K562 (cell line): ENCODE results near the gene HAPSTR1. TPM values are rescaled to one million over a fixed set of nuclear protein-coding genes. Genes with fewer than 3 reads are reported as not detected.

Experiments used
- CHD1 ChIP-seq: fragments of 200-600 bp; sonication (generic); IDR thresholded peaks from one replicate; pipeline ENCODE4 v1.6.1; 2012; ENCODE audit warnings: mild to moderate bottlenecking, moderate library complexity, low read length, inconsistent platforms
- CREB5 ChIP-seq: fragments of 250-450 bp; sonication (Bioruptor Pico); IDR thresholded peaks from 2 replicates; pipeline ENCODE4 v1.5.0; 2020; ENCODE audit warnings: mild to moderate bottlenecking
- EHMT2 ChIP-seq: fragments of 450-650 bp; IDR thresholded peaks from 2 replicates; pipeline ENCODE4 v1.6.1; 2018; ENCODE audit warnings: antibody characterized with exemption
- NR3C1 ChIP-seq: sonication (generic); formaldehyde crosslinking; IDR thresholded peaks from 2 replicates; pipeline ENCODE4 v1.8.1; 2022; ENCODE audit warnings: missing genetic modification reagents
- POLR3G ChIP-seq: IDR thresholded peaks from 2 replicates; pipeline ENCODE4 v1.6.1; 2011; ENCODE audit not compliant: insufficient read length, insufficient replicate concordance; ENCODE audit errors: extremely low read depth
- RBBP5 ChIP-seq: fragments of 200-600 bp; sonication (generic); IDR thresholded peaks from 2 replicates; pipeline ENCODE4 v1.6.1; 2012; ENCODE audit warnings: borderline replicate concordance, mild to moderate bottlenecking, low read length, control low read depth, inconsistent platforms; ENCODE audit not compliant: insufficient read depth, poor library complexity, severe bottlenecking
- TCF7L2 ChIP-seq: fragments of 150-350 bp; IDR thresholded peaks from 2 replicates; pipeline ENCODE4 v1.6.1; 2016; ENCODE audit warnings: low read depth, mild to moderate bottlenecking, low read length, moderate library complexity
- ZNF282 ChIP-seq: sonication (generic); formaldehyde crosslinking; IDR thresholded peaks from 2 replicates; pipeline ENCODE4 v1.8.1; 2023; ENCODE audit warnings: missing genetic modification reagents
- polyA plus RNA-seq, 8 experiments: library from polyadenylated mRNA; depleted of rRNA in 4 of 8; stranded (reverse) in 5 of 8; unstranded in 3 of 8; fragments of >200 nt; fragmentation: Nextera tagmentation in 2 of 8; fragmentation: Illumina TruSeq in 1 of 8; extraction: Ambion mirVana in 2 of 8; extraction: Trizol in 1 of 8; gene quantifications; 2 replicates each; pipeline versions ENCODE4 v1.2.1 to v1.2.3, GENCODE V29; 2011 to 2014; ENCODE audit warnings: inconsistent platforms in 1 of 8, missing spikeins in 1 of 8
- total RNA-seq, 7 experiments: library from RNA; depleted of rRNA in 6 of 7; stranded (reverse); fragments of >200 nt in 6 of 7; fragmentation: Illumina TruSeq in 2 of 7; extraction: Trizol in 2 of 7; gene quantifications; 2 replicates each; pipeline versions ENCODE4 v1.2.1 to v1.2.3, GENCODE V29; 2011 to 2021; ENCODE audit warnings: low replicate concordance in 1 of 7
- TF ChIP-seq, protein P1 (sequence below), 2 experiments: fragments of 450-650 bp; formaldehyde crosslinking in 1 of 2; IDR thresholded peaks; 2 replicates each; pipeline versions ENCODE4 v1.4.0 to v1.6.1; 2014 to 2020; ENCODE audit warnings: mild to moderate bottlenecking in 2 of 2, borderline replicate concordance in 1 of 2, low read depth in 1 of 2
- TF ChIP-seq, protein P2 (sequence below), 2 experiments: fragments of 450-650 bp; IDR thresholded peaks; 2 replicates each; pipeline ENCODE4 v1.6.1; 2016
- TF ChIP-seq, protein P3 (sequence below): fragments of 250-450 bp; sonication (Bioruptor Pico); IDR thresholded peaks from 2 replicates; pipeline ENCODE4 v1.4.0; 2020; ENCODE audit warnings: mild to moderate bottlenecking, moderate library complexity
- TF ChIP-seq, protein P4 (sequence below): fragments of 450-650 bp; IDR thresholded peaks from 2 replicates; pipeline ENCODE4 v1.6.1; 2018; ENCODE audit warnings: mild to moderate bottlenecking, low read depth; ENCODE audit not compliant: partially characterized antibody

HAPSTR1 gene
- total and polyA plus RNA-seq, 9 of the 15 experiments (the other 6 are each of a cell fraction or from before 2014, with no cell fraction given): 10.8 to 67.9 (median 36.5) TPM

- TF ChIP-seq, protein P1, sequence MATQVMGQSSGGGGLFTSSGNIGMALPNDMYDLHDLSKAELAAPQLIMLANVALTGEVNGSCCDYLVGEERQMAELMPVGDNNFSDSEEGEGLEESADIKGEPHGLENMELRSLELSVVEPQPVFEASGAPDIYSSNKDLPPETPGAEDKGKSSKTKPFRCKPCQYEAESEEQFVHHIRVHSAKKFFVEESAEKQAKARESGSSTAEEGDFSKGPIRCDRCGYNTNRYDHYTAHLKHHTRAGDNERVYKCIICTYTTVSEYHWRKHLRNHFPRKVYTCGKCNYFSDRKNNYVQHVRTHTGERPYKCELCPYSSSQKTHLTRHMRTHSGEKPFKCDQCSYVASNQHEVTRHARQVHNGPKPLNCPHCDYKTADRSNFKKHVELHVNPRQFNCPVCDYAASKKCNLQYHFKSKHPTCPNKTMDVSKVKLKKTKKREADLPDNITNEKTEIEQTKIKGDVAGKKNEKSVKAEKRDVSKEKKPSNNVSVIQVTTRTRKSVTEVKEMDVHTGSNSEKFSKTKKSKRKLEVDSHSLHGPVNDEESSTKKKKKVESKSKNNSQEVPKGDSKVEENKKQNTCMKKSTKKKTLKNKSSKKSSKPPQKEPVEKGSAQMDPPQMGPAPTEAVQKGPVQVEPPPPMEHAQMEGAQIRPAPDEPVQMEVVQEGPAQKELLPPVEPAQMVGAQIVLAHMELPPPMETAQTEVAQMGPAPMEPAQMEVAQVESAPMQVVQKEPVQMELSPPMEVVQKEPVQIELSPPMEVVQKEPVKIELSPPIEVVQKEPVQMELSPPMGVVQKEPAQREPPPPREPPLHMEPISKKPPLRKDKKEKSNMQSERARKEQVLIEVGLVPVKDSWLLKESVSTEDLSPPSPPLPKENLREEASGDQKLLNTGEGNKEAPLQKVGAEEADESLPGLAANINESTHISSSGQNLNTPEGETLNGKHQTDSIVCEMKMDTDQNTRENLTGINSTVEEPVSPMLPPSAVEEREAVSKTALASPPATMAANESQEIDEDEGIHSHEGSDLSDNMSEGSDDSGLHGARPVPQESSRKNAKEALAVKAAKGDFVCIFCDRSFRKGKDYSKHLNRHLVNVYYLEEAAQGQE (IDR thresholded peaks at IDR 0.05; ENCODE audit: borderline replicate concordance): no peak
- TF ChIP-seq, protein P1 (CRISPR knock-in tag; IDR thresholded peaks at IDR 0.05; ENCODE audit: low read depth): 0 out of 2 replicates have a peak, but pooled peaks have one; percentile 50
- TF ChIP-seq CREB5: no peak
- TF ChIP-seq, protein P2, sequence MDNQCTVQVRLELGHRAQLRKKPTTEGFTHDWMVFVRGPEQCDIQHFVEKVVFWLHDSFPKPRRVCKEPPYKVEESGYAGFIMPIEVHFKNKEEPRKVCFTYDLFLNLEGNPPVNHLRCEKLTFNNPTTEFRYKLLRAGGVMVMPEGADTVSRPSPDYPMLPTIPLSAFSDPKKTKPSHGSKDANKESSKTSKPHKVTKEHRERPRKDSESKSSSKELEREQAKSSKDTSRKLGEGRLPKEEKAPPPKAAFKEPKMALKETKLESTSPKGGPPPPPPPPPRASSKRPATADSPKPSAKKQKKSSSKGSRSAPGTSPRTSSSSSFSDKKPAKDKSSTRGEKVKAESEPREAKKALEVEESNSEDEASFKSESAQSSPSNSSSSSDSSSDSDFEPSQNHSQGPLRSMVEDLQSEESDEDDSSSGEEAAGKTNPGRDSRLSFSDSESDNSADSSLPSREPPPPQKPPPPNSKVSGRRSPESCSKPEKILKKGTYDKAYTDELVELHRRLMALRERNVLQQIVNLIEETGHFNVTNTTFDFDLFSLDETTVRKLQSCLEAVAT (IDR thresholded peaks at IDR 0.05): peak in 1 of 2 experiments; percentile 41; a peak in 1 of 4 replicates
- TF ChIP-seq RBBP5: peak; percentile 69
- 0 out of 2 replicates have a peak, but pooled peaks have one; percentile 57 for TF ChIP-seq ZNF282
- no peak for TF ChIP-seq EHMT2
- no peak for TF ChIP-seq POLR3G
- TF ChIP-seq TCF7L2: no peak
- TF ChIP-seq, protein P3, sequence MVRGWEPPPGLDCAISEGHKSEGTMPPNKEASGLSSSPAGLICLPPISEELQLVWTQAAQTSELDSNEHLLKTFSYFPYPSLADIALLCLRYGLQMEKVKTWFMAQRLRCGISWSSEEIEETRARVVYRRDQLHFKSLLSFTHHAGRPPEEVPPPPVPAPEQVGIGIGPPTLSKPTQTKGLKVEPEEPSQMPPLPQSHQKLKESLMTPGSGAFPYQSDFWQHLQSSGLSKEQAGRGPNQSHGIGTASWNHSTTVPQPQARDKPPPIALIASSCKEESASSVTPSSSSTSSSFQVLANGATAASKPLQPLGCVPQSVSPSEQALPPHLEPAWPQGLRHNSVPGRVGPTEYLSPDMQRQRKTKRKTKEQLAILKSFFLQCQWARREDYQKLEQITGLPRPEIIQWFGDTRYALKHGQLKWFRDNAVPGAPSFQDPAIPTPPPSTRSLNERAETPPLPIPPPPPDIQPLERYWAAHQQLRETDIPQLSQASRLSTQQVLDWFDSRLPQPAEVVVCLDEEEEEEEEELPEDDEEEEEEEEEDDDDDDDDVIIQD (CRISPR knock-in tag): no peak
- peak; percentile 50 for TF ChIP-seq CHD1
- TF ChIP-seq, protein P4, sequence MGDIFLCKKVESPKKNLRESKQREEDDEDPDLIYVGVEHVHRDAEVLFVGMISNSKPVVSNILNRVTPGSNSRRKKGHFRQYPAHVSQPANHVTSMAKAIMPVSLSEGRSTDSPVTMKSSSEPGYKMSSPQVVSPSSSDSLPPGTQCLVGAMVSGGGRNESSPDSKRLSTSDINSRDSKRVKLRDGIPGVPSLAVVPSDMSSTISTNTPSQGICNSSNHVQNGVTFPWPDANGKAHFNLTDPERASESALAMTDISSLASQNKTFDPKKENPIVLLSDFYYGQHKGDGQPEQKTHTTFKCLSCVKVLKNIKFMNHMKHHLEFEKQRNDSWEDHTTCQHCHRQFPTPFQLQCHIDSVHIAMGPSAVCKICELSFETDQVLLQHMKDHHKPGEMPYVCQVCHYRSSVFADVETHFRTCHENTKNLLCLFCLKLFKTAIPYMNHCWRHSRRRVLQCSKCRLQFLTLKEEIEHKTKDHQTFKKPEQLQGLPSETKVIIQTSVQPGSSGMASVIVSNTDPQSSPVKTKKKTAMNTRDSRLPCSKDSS: no peak
- peak; percentile 83; the same call in 1 of the 2 replicates for TF ChIP-seq NR3C1 (CRISPR knock-in tag)
These were observed 430 bp downstream of the HAPSTR1 start (continued) for GRCh38 chr16:9091867-9092281.
